Endothelial cell of umbilical vein (primary cell): Measurements from ENCODE around the gene DUSP2. TPM values are rescaled to one million over a fixed set of nuclear protein-coding genes. Genes with fewer than 3 reads are reported as not detected.

ENCODE experiments used
- BruUV-seq: library from RNA; stranded (reverse); fragments of 400-500 nt; replicated peaks from 2 replicates; lab custom pipeline; 2021; lab: Mats Ljungman, UMichigan
- CTCF ChIA-PET: fragments of 300-600, 350-600 bp; sonication (Branson Sonifier 250); formaldehyde crosslinking; loops from one replicate; lab custom pipeline; 2021; ENCODE audit warnings: antibody characterized with exemption, inconsistent platforms; lab: Charles Lee
- POLR2A ChIA-PET: fragments of 300-600, 350-600 bp; sonication (Branson Sonifier 250); formaldehyde crosslinking; loops from one replicate; lab custom pipeline; 2021; ENCODE audit warnings: antibody characterized with exemption, inconsistent platforms; lab: Charles Lee
- DNase-seq: peaks from one replicate; pipeline ENCODE4 v3.0.0-alpha.2; 2011; ENCODE audit warnings: low read depth, low spot score
- FAIRE-seq: peaks from 2 replicates; lab custom pipeline; 2011; peaks lifted over from hg19 to GRCh38; lab: Jason Lieb, UNC
- H2AFZ ChIP-seq: 2 replicates; pipeline ENCODE4 v1.6.0; 2012; ENCODE audit warnings: low read depth, low read length, control low read depth, inconsistent platforms
- H3K27ac ChIP-seq: 2 replicates; pipeline ENCODE4 v1.5.1; 2011; ENCODE audit warnings: low read depth, mild to moderate bottlenecking, control low read depth, low read length, moderate library complexity; ENCODE audit not compliant: insufficient read depth
- H3K27me3 ChIP-seq, 2 experiments: 2 replicates each; pipeline versions ENCODE4 v1.6.0 to v1.6.1; 2011; ENCODE audit warnings: low read length in 2 of 2, mixed read lengths in 1 of 2; ENCODE audit not compliant: control insufficient read depth in 2 of 2, insufficient read depth in 2 of 2
- H3K36me3 ChIP-seq, 2 experiments: 2 replicates in 1 of 2; 3 replicates in 1 of 2; pipeline ENCODE4 v1.5.1; 2011; ENCODE audit warnings: low read length in 2 of 2, mild to moderate bottlenecking in 1 of 2, moderate library complexity in 1 of 2; ENCODE audit not compliant: control insufficient read depth in 2 of 2, insufficient read depth in 2 of 2; ENCODE audit errors: extremely low read depth in 1 of 2
- H3K4me1 ChIP-seq: 3 replicates; pipeline ENCODE4 v1.5.1; 2011; ENCODE audit warnings: mild to moderate bottlenecking, low read length; ENCODE audit not compliant: control insufficient read depth, insufficient read depth; ENCODE audit errors: extremely low read depth
- H3K4me2 ChIP-seq: 2 replicates; pipeline ENCODE4 v1.6.1; 2011; ENCODE audit warnings: low read length, control low read depth, mixed read lengths; ENCODE audit not compliant: insufficient read depth
- H3K4me3 ChIP-seq, 3 experiments: fragments of 200-600 bp in 1 of 3; sonication (generic), shearing (Covaris generic) in 1 of 3; replicated peaks in 1 of 3; 2 replicates each; pipeline ENCODE4 v1.5.1; 2011 to 2016; ENCODE audit warnings: control low read depth in 3 of 3, low read length in 3 of 3, mild to moderate bottlenecking in 2 of 3, inconsistent platforms in 1 of 3, low read depth in 1 of 3, moderate library complexity in 1 of 3; ENCODE audit not compliant: insufficient read depth in 1 of 3
- H3K79me2 ChIP-seq: 2 replicates; pipeline ENCODE4 v1.6.0; 2012; ENCODE audit warnings: low read length, inconsistent platforms; ENCODE audit not compliant: control insufficient read depth, insufficient read depth
- H3K9ac ChIP-seq: replicated peaks from 2 replicates; pipeline ENCODE3; 2011; ENCODE audit warnings: low read length, control low read depth; ENCODE audit not compliant: insufficient read depth; ENCODE audit errors: extremely low read depth
- H3K9me1 ChIP-seq: replicated peaks from 3 replicates; pipeline ENCODE4 v1.6.0; 2011; ENCODE audit warnings: mild to moderate bottlenecking, low read length; ENCODE audit not compliant: control insufficient read depth, insufficient read depth; ENCODE audit errors: extremely low read depth
- H3K9me3 ChIP-seq: replicated peaks from 2 replicates; pipeline ENCODE4 v1.5.1; 2012; ENCODE audit warnings: low read length, inconsistent platforms; ENCODE audit not compliant: control insufficient read depth, insufficient read depth
- H4K20me1 ChIP-seq: replicated peaks from 2 replicates; pipeline ENCODE3; 2011; ENCODE audit warnings: mild to moderate bottlenecking, low read length; ENCODE audit not compliant: control insufficient read depth, insufficient read depth; ENCODE audit errors: extremely low read depth
- EZH2 ChIP-seq: IDR thresholded peaks from 2 replicates; pipeline ENCODE4 v1.6.1; 2012; ENCODE audit warnings: borderline replicate concordance, low read depth, mild to moderate bottlenecking, moderate library complexity, low read length, inconsistent platforms; ENCODE audit not compliant: severe bottlenecking
- FOS ChIP-seq: IDR thresholded peaks from 2 replicates; pipeline ENCODE4 v1.6.1; 2011; ENCODE audit warnings: mild to moderate bottlenecking, low read length, moderate library complexity, borderline replicate concordance; ENCODE audit not compliant: insufficient read depth
- GATA2 ChIP-seq: IDR thresholded peaks from 2 replicates; pipeline ENCODE4 v1.7.0; 2011; ENCODE audit warnings: low read depth, mild to moderate bottlenecking, moderate library complexity, mixed read lengths, low read length; ENCODE audit not compliant: insufficient read length, insufficient read depth
- JUN ChIP-seq: IDR thresholded peaks from 2 replicates; pipeline ENCODE4 v1.6.1; 2011; ENCODE audit warnings: borderline replicate concordance, low read depth; ENCODE audit not compliant: insufficient read length, insufficient read depth
- MYC ChIP-seq: IDR thresholded peaks from one replicate; pipeline ENCODE4 v1.6.1; 2011; ENCODE audit warnings: mild to moderate bottlenecking, low read depth, low read length
- POLR2A ChIP-seq: IDR thresholded peaks from 2 replicates; pipeline ENCODE4 v1.6.1; 2012; ENCODE audit warnings: low read depth, mild to moderate bottlenecking, control low read depth, low read length
- POLR2AphosphoS5 ChIP-seq: IDR thresholded peaks from 2 replicates; pipeline ENCODE4 v1.6.1; 2012; ENCODE audit warnings: low read depth, mild to moderate bottlenecking, control low read depth, low read length, moderate library complexity; ENCODE audit not compliant: insufficient read depth
- dilution Hi-C: fragments of 300-500 bp; cut with MboI; formaldehyde crosslinking; loops from one replicate; pipeline ENCODE4 v1.15.0; 2019; ENCODE audit warnings: low sequenced_read_pairs; ENCODE audit not compliant: extremely low pct_ligation_motif_present
- intact Hi-C: fragments of 100-400 bp; cut with micrococcal nuclease; formaldehyde crosslinking; loops from one replicate; pipeline ENCODE4 v1.10.0; 2022
- polyA plus RNA-seq, 4 experiments: library from polyadenylated mRNA; depleted of rRNA in 3 of 4; stranded (reverse) in 3 of 4; unstranded in 1 of 4; fragments of >200 nt; gene quantifications; 2 replicates each; pipeline versions ENCODE4 v1.2.1 to v1.2.3, GENCODE V29; 2011 to 2012; ENCODE audit warnings: missing spikeins in 1 of 4
- total RNA-seq: library from RNA; stranded (reverse); gene quantifications from 2 replicates; pipeline ENCODE4 v1.2.3, GENCODE V29; 2021
- TF ChIP-seq, protein P1 (sequence below): IDR thresholded peaks from 2 replicates; pipeline ENCODE4 v1.6.1; 2011; ENCODE audit not compliant: insufficient read depth, insufficient read length
- TF ChIP-seq, protein P2 (sequence below), 2 donors: IDR thresholded peaks; 1 replicate in 1 of 2; 2 replicates in 1 of 2; pipeline ENCODE4 v1.5.1; 2011; ENCODE audit warnings: low read length in 2 of 2, mild to moderate bottlenecking in 2 of 2, moderate library complexity in 2 of 2, control low read depth in 1 of 2, inconsistent platforms in 1 of 2, low read depth in 1 of 2; ENCODE audit not compliant: insufficient read depth in 1 of 2; ENCODE audit errors: extremely low read depth in 1 of 2

The DUSP2 gene
- total and polyA plus RNA-seq, 2 donors (not counting 3 experiments of a cell fraction or from before 2014, with no cell fraction given): 0.33 TPM

DNA sequence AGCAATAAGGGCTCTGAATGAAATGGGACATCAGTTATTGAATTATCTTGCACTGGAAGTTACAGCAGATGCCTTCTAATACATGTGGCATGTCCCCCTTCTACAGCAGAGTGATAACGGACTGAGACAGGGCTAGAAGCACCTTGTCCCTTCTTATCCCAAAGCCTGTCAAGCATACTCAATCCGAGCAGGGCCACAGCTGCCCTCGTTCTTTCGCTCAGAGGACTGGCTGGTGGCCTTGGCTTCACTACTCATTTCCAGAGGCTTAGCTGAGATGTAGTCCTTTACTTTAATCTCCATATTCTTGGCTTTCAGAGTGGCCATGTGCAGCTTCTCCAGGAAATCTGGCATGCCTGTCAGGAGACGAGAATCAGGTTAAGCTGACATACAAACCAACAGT is 41.3 kb upstream of the DUSP2 start:
- H3K36me3 ChIP-seq: peaks cover 16 to 39% of the 10 kb centered on the region in 2 experiments
- no peak overlapping the region for H2AFZ ChIP-seq
- H3K27ac ChIP-seq: no peak overlapping the region
- H3K79me2 ChIP-seq: no peaks in the 10 kb centered on the region
- dilution Hi-C loops (no loop called here), intact Hi-C loops (no loop called here)
- H3K27me3 ChIP-seq: no peaks in the 10 kb centered on the region
- no peaks in the 10 kb centered on the region for H3K9me3 ChIP-seq
- H3K4me1 ChIP-seq: no peaks in the 10 kb centered on the region
- POLR2A ChIA-PET: no interaction called here
- TF ChIP-seq, protein P1, sequence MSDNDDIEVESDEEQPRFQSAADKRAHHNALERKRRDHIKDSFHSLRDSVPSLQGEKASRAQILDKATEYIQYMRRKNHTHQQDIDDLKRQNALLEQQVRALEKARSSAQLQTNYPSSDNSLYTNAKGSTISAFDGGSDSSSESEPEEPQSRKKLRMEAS: no peak
- TF ChIP-seq, protein P2, sequence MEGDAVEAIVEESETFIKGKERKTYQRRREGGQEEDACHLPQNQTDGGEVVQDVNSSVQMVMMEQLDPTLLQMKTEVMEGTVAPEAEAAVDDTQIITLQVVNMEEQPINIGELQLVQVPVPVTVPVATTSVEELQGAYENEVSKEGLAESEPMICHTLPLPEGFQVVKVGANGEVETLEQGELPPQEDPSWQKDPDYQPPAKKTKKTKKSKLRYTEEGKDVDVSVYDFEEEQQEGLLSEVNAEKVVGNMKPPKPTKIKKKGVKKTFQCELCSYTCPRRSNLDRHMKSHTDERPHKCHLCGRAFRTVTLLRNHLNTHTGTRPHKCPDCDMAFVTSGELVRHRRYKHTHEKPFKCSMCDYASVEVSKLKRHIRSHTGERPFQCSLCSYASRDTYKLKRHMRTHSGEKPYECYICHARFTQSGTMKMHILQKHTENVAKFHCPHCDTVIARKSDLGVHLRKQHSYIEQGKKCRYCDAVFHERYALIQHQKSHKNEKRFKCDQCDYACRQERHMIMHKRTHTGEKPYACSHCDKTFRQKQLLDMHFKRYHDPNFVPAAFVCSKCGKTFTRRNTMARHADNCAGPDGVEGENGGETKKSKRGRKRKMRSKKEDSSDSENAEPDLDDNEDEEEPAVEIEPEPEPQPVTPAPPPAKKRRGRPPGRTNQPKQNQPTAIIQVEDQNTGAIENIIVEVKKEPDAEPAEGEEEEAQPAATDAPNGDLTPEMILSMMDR (IDR thresholded peaks at IDR 0.05; ENCODE audit: extremely low read depth in 1 of 2, insufficient read depth in 1 of 2, low read depth in 1 of 2, low read length in 2 of 2): no peak
- TF ChIP-seq POLR2AphosphoS5 (no peak), MYC (no peak), GATA2 (no peak), EZH2 (no peak), POLR2A (no peak), JUN (no peak), FOS (no peak)
- DNase-seq (no peak), FAIRE-seq (no peak)
- no peaks in the 10 kb centered on the region for H3K9me1 ChIP-seq
- CTCF ChIA-PET: interaction anchor here (1.3 kb wide), 1 partner anchor 12 kb away, joined by 4 read pairs; no protein-coding TSS in a partner anchor
- H3K9ac ChIP-seq: no peak overlapping the region
- H3K4me2 ChIP-seq: no peak overlapping the region
- no TSS peak for BruUV-seq
- H3K4me3 ChIP-seq: no peak overlapping the region
- H4K20me1 ChIP-seq: no peaks in the 10 kb centered on the region
